GM21786 (cell line): ENCODE results near the gene MAD1L1.

Experiments
- ATAC-seq: cut with Tn5 transposase; IDR thresholded peaks from one replicate; pipeline ENCODE4 v1.9.1; 2021; ENCODE audit not compliant: unreplicated experiment

MAD1L1 gene

GRCh38 chr7:2201686-2202360, 30.9 kb downstream of the MAD1L1 start:
- ATAC-seq = no peak

- no peak for ATAC-seq
These were observed 31.6 kb downstream of the MAD1L1 start for GRCh38 chr7:2201128-2201527.

- ATAC-seq = no peak
These were observed 32.2 kb downstream of the MAD1L1 start for GRCh38 chr7:2200584-2200980.

GRCh38 chr7:2199956-2200583, 32.7 kb downstream of the MAD1L1 start:
- ATAC-seq = no peak

GRCh38 chr7:2199528-2199927, 33.2 kb downstream of the MAD1L1 start:
- no peak for ATAC-seq

- ATAC-seq = no peak
These were observed 34.0 kb downstream of the MAD1L1 start for GRCh38 chr7:2198760-2199159.

- ATAC-seq = no peak
These were observed 34.5 kb downstream of the MAD1L1 start for GRCh38 chr7:2198206-2198605.

- ATAC-seq = no peak
These were observed 35.1 kb downstream of the MAD1L1 start for GRCh38 chr7:2197436-2198155.

- ATAC-seq = no peak
These were observed 36.1 kb downstream of the MAD1L1 start for GRCh38 chr7:2196381-2197378.

GRCh38 chr7:2195400-2196246, 37.1 kb downstream of the MAD1L1 start:
- no peak for ATAC-seq

GRCh38 chr7:2193575-2194305, 39.0 kb downstream of the MAD1L1 start:
- no peak for ATAC-seq

- no peak for ATAC-seq
These were observed 39.8 kb downstream of the MAD1L1 start for GRCh38 chr7:2192831-2193534.

- ATAC-seq = no peak
These were observed 41.7 kb downstream of the MAD1L1 start for GRCh38 chr7:2191016-2191415.

GRCh38 chr7:2190531-2190930, 42.2 kb downstream of the MAD1L1 start:
- no peak for ATAC-seq

- ATAC-seq = no peak
These were observed 46.6 kb downstream of the MAD1L1 start for GRCh38 chr7:2186166-2186565.

- no peak for ATAC-seq
These were observed 47.0 kb downstream of the MAD1L1 start for GRCh38 chr7:2185715-2186114.

- no peak for ATAC-seq
These were observed 50.3 kb downstream of the MAD1L1 start for GRCh38 chr7:2182461-2182860.

GRCh38 chr7:2181077-2181854, 51.5 kb downstream of the MAD1L1 start:
- no peak for ATAC-seq
